Sciatic nerve (tissue), 2 donors: ENCODE data around the gene TSSK2. TPM values are rescaled to one million over a fixed set of nuclear protein-coding genes. Genes with fewer than 3 reads are reported as not detected.

Source experiments
- ATAC-seq: fragments of 200-7000 bp; cut with Tn5 transposase; one replicate; pipeline ENCODE4 v1.9.1; 2020; ENCODE audit warnings: mild to moderate bottlenecking, moderate library complexity
- DNase-seq: peaks from one replicate; pipeline ENCODE4 v3.0.0-alpha.2; 2020; ENCODE audit warnings: low spot score
- intact Hi-C: fragments of 100-400 bp; cut with DNase I; formaldehyde crosslinking; loops from one replicate; pipeline ENCODE4 v1.14.2; 2022
- total RNA-seq: library from RNA; stranded (reverse); fragmentation: NEBNext Ultra II Directional; extraction: Animal tissue kit (Norgen Biotek cat#: 25700); gene quantifications from one replicate; pipeline ENCODE4 v1.2.1, GENCODE V29; 2021
- donor health status: DM: no; HTN: no; CAD: no.
- donor health status: DM: no; HTN: no; CAD: no.

Gene TSSK2
- total RNA-seq, 1 donor from 2014 or later = not detected

DNA sequence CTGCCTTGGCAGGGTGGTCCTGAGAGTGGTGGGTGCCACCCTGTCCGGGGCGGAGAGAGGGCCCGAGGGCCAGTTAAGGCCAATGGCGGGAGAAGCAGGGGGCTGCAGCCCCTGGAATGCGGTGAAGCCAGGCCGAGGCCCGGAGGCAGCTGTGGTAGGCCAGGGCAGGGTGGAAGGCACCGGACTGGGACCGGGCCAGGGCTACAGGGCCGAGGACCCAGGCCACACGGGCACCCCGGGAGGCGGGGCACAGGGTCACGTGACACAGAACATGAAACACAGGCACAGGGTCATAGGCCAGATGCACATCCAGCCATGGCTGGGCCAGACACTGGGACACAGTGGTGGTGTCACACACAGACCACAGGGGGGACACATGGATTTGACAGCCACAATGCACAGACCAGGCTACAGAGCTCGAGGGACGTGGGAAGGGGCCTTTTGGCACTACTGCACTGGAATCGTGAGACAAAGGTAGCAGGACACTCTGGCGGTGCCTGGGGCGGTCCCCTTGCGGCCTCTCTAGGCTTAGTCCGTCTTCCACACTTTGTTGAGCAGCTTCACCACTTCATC is 44.6 kb downstream of the TSSK2 start:
- ATAC-seq = no peak
- intact Hi-C loops = no loop called here
- DNase-seq = no peak

DNA sequence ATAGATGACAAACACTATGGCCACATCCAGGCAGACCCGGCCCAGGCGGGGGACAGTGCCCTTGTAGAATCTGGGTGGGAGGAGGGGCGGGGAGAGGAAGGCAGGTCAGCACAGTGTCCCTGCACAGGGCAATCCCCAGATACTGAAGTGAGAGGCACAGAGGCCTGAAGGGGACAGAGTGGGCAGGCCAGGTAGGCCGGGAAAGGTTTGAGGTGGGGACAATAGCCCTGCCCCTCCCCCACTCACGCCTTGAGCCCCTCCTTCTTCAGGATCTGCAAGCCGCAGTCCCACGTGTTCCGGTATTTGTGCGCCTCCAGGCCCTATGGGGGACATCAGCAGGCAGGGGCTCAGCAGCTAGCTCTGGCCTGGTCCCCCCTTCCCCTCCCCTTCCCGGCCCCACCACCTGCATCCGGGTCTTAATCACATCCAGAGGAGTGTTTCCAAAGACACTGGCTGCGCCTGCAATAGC is 45.1 kb downstream of the TSSK2 start:
- ATAC-seq (no peak), DNase-seq (no peak)
- intact Hi-C loops = no loop called here

DNA sequence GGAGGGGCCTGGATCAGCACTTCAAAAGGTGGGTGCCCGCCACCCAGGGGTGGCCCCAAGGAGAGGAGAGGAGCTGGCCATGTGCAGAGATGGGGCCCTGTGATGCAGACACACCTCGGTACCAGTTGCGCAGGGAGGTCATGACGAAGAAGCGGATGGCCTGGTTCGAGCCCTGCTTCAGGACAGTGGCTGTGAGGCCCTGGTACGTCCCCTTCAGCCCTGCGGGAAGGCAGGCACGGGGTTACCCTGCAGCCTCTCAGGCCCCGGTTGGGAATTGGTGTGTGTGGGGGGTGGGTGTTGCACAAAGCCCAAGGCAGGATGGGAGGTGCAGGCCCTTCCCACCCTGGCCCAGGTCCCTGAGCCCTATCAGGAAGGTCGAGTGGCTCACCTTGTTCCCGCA is 45.6 kb downstream of the TSSK2 start:
- no peak for DNase-seq
- intact Hi-C loops = no loop called here
- ATAC-seq = no peak

DNA sequence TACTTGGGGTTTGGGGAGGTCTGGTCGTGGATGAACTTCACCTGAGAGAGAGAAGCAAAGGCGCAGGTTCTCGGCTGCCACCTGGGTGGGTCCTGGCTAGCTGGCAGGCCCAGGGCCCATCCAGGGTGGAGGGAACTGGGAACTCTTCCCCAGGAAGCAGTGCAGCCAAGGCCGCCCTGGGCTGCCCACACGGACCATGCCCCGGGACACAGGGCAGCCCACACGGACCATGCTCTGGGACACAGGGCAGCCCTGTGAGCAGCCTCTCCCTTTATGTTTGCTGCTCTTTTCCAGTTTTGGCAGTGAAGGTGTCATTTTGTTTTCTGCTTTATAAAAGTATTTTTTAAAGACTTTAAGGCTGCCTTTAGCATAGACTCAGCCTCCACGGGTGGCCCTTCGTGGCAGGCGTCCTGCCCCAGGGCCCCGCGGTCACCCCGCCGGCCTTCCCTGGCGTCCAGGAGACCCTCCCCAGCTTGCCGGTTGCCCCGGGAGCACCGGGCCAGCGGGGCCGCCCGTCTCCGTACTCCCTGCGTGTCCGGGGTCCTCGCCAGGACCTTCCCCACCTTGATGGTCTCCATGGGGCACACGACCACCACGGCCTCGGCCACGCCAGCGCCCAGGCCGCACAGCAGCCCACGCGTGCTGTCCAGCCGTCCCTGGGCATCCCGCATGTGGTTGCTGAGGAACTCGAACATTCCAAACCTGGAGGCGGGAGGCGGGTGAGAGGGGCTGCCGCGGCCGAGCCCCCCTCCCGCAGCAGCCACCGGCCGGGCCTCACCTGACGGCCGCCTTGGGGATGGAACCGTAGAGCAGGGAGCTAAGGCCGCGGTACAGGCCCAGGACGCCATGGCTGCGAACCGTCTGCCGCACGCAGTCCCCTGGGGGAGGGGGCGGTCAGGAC is 46.3 kb downstream of the TSSK2 start:
- no peak for DNase-seq
- no peak for ATAC-seq
- intact Hi-C loops = no loop called here

DNA sequence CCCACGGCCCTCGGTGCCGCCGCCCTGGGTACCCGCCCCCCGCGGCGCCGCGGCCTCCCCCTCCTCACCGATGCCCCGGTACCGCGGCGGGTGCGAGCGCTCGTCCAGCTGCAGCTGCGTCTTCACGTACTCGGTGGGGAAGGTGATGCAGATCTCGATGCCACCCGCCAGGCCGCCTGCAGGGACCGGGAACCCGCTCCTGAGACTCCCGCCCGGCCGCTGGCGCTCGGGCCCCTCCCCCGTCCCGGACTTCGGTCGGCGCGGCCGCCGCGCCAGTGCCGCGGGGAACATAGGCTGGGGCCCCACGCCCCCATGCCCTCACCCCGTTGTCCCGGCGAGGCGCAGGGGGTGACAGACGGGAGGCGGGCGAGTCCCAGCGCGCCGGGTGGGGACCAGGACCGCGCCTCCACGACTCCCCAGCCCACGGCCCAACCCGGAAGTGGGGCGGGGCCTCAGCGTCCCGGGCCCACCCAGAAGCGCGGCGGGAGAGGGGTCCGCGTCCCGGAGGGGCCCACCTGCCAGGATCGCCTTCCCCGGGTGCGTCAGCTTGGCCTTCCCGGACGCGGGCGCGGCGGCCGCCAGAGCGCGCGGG is 47.1 kb downstream of the TSSK2 start:
- intact Hi-C loops = no loop called here
- ATAC-seq = no peak
- DNase-seq = no peak

DNA sequence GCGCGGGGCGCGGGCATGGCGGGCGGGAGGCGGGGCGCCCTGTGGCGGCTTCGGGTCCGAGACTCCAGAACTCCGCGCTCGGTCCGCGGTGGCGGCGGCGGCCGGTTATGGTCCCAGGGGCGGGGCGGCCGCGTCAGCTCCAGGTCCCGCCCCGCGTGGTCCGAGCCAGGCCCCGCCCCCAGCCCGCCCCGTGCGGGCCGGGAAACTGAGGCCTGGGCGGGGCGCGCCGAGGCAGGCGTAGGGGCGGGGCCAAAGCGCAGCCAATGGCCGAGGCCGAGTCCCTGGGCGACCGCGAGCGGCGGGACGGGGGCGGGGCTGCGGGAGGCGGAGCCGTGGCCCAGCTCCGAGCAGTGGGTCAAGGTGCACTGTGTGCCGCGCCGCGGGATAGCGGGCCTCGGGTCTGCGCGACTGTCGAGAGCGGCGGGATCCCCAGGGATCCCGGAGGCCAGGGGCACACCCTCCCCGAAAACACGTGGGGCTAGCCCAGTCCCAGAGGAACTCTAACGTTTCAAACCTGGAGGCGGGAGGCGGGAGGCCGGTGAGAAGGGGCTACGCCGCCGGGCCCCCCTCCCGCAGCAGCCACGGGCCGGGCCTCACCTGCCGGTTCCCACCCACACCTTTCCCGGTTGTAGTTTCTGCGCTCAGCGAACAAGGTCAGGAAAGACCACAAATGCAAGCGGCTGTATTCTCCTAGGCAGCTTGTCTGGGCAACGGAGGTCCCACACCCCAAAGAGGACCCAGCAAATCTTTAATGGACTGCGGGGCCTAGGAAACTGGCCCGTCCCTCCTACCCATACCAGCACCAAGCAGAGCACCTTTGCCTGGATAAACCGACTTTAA is 47.8 kb downstream of the TSSK2 start, which contains the start of gene SLC25A1:
Gene SLC25A1, minus strand, starts transcription at position 80 of the 840 bp plus-strand sequence. Its CDS starts 63 bp downstream, at position 17.
- DNase-seq = peak; percentile 96
- peak; percentile 91 for ATAC-seq
- intact Hi-C loops = no loop called here

DNA sequence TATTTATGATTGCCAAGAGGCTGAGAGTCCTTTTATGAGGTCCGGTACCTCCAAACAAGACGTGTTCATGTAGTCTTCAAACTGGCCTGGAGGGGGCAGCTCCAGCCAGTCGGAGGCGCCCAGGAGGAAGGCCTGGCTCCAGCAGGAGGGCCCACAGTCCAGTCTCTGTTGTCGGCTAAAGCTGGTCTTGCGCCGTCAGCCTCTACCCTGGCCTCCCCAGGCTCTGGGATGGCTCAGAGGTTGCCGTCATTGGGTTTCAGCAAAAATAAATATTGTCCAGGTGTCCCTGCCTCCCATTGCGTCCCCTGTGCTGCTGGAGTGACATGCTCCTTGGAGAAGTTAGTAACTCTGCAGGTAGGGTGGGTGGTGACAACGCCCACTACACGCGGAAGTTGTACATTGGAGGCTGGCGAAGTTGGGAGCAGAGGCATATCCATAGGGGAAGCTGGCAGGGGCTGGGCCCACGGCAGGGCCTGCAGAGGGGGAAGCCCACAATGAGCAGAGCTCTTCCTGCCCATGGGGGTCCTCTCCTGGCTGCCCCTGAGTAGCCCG is 48.5 kb downstream of the TSSK2 start:
- ATAC-seq = peak; percentile 83
- intact Hi-C loops = no loop called here
- peak; percentile 82 for DNase-seq

DNA sequence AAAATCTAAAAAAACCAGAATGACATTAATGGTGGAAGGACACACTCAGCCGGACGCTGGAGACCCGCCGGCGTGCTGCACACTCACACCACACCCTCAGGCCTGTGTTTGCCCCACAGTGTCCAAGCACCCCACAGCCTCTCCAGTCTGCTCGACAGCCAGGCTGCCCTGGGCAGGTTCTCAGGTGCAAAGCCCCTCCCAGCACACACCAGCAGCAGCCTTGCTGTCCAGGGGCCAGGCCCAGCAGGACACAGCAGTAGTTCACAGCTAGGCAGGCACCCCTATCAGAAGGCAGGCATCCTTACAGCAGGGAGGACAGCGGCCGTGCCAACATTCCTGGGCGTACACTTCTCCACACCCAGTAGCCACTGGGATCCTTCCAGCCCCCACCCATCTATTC is 49.1 kb downstream of the TSSK2 start:
- intact Hi-C loops = no loop called here
- no peak for DNase-seq
- no peak for ATAC-seq

DNA sequence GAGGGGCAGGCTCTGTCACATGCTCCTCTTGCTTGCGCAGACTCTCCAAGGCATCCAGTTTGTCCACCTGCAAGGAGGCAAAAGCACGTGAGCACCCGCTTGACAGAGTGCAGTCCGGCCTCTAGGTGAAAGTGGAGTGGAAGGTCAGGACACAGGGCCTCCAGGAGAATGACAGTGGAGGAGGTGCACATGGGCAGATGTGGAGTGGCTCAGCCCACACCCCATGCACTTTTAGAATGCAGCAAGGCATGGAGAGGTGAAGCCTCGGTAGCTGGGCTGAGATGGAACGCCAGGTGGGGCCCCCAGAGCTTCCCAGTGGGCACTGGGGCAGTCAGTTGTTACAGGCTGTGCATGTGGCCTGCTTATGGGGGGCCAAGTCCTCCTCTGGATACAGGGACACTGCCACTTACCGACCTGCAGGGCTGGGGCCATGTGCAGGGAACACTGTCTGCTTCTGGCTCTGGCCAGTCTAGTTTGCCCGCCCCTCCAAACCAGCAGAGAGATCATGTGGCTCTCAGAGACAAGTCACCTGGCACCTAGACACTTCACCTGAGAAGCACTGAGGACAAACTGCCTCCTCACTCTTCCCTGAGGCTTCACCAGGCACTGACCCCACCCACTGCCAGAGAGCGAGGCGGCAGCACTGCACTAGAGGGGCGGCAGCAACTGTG is 49.8 kb downstream of the TSSK2 start:
- DNase-seq (no peak), ATAC-seq (no peak)
- intact Hi-C loops = no loop called here

DNA sequence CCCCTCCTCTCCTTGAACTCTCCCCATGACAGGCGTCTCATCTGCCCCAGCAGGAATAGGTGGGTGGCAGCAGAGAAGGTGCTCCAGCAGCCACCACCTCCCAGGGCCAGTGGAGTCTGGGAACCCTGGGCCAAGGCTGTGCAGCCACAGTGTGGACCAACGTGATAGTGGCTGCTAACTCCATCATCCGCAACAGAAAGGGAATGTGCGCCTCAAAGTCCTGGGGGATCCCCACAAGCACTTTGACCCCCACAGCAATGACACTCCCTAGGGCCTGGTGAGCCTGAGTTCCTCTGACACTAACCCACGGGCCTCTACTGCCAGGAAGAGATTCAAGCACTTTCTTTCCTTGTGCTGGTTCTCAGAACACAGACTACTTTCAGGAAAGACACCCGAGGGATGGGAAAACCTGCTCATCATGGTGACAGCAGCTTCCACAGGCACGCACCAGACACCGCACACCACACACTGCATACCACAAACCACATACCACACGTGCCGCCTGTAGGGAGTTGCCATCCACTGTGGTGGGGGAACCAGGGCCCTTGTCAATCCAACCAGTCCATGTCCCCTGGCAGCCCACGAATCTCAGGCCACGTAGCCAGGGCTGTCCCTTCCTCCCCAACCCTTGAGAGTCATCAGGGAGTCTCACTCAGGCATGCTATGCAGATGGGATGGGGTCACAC is 50.8 kb downstream of the TSSK2 start:
- intact Hi-C loops = no loop called here
- ATAC-seq (no peak), DNase-seq (no peak)

Other genes with a start within 250 kb of the TSSK2 start
- gene DGCR6, start 225.0 kb upstream of the TSSK2 start, total RNA-seq = 2.8 TPM
- gene PRODH, start 195.0 kb upstream of the TSSK2 start, total RNA-seq = 23.5 TPM
- gene DGCR2, start 8.9 kb upstream of the TSSK2 start, total RNA-seq = 37.2 TPM
- gene ESS2, start 13.3 kb downstream of the TSSK2 start, total RNA-seq = 14.8 TPM
- gene GSC2, start 19.0 kb downstream of the TSSK2 start, total RNA-seq = not detected
- 54.1 TPM for gene SLC25A1, start 47.4 kb downstream of the TSSK2 start, total RNA-seq
- 14.2 TPM for gene CLTCL1, start 160.4 kb downstream of the TSSK2 start, total RNA-seq